Effector memory CD4-positive, alpha-beta T cell (primary cell): ENCODE data around the gene CUX1.
"Not testable (repeated sequence)": the region's sequence is repeated elsewhere in the genome, so short reads cannot be mapped to it uniquely, and the experiment has no call there.

Experiments used
- DNase-seq, 3 donors: peaks; one replicate each; pipeline ENCODE4 v3.0.0-alpha.2; 2020
- H3K27ac ChIP-seq: 2 replicates; pipeline ENCODE4 v1.7.0; 2013; ENCODE audit warnings: mild to moderate bottlenecking, low read length, moderate library complexity; ENCODE audit not compliant: insufficient read depth, poor library complexity, severe bottlenecking
- H3K27me3 ChIP-seq: replicated peaks from 2 replicates; pipeline ENCODE4 v1.7.0; 2013; ENCODE audit warnings: mild to moderate bottlenecking, low read length; ENCODE audit not compliant: insufficient read depth, control insufficient read depth, poor library complexity, severe bottlenecking
- H3K36me3 ChIP-seq: 2 replicates; pipeline ENCODE4 v1.7.0; 2013; ENCODE audit warnings: mild to moderate bottlenecking, low read length, moderate library complexity; ENCODE audit not compliant: control insufficient read depth, insufficient read depth
- H3K4me1 ChIP-seq: 2 replicates; pipeline ENCODE4 v1.7.0; 2013; ENCODE audit warnings: low read length, mild to moderate bottlenecking; ENCODE audit not compliant: control insufficient read depth, insufficient read depth, poor library complexity, severe bottlenecking
- H3K4me3 ChIP-seq: 2 replicates; pipeline ENCODE4 v1.7.0; 2013; ENCODE audit warnings: low read length, low read depth, mild to moderate bottlenecking; ENCODE audit not compliant: insufficient read depth, poor library complexity, severe bottlenecking
- H3K9me3 ChIP-seq: 2 replicates; pipeline ENCODE4 v1.7.0; 2013; ENCODE audit warnings: mild to moderate bottlenecking, low read length, moderate library complexity; ENCODE audit not compliant: control insufficient read depth

Gene CUX1

DNA sequence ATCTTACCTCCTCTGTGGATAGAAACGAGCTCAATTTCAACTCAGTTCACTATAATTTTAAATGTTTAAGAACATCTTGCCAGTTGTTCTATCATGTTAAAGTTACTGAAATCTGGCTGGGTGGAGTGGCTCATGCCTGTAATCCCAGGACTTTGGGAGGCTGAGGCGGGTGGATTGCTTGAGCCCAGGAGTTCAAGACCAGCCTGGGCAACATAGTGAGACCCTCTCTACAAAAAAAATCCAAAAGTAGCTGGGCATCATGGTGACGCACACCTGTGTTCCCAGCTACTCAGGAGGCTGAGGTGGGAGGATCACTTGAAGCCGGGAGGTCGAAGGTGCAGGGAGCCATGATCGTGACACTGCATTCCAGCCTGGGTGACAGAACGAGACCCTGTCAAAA is 20.0 kb downstream of the CUX1 start:
- not testable (repeated sequence) for H3K4me3 ChIP-seq, H3K36me3 ChIP-seq, H3K4me1 ChIP-seq, H3K9me3 ChIP-seq, H3K27ac ChIP-seq, H3K27me3 ChIP-seq, DNase-seq

- no peak overlapping the region for H3K4me3 ChIP-seq
- no peaks in the 10 kb centered on the region for H3K4me1 ChIP-seq
- H3K27ac ChIP-seq, result no peak overlapping the region
- no peak for DNase-seq
- no peaks in the 10 kb centered on the region for H3K9me3 ChIP-seq
- H3K27me3 ChIP-seq, result no peaks in the 10 kb centered on the region
- no peaks in the 10 kb centered on the region for H3K36me3 ChIP-seq
Observed at GRCh38 chr7:101838837-101839483, 21.5 kb downstream of the CUX1 start.

GRCh38 chr7:101841328-101841727 is 23.9 kb downstream of the CUX1 start:
- H3K27me3 ChIP-seq, result no peaks in the 10 kb centered on the region
- H3K4me1 ChIP-seq, result no peaks in the 10 kb centered on the region
- H3K4me3 ChIP-seq, result no peak overlapping the region
- H3K9me3 ChIP-seq, result no peaks in the 10 kb centered on the region
- no peak for DNase-seq
- H3K36me3 ChIP-seq, result no peaks in the 10 kb centered on the region
- H3K27ac ChIP-seq, result no peak overlapping the region

DNA sequence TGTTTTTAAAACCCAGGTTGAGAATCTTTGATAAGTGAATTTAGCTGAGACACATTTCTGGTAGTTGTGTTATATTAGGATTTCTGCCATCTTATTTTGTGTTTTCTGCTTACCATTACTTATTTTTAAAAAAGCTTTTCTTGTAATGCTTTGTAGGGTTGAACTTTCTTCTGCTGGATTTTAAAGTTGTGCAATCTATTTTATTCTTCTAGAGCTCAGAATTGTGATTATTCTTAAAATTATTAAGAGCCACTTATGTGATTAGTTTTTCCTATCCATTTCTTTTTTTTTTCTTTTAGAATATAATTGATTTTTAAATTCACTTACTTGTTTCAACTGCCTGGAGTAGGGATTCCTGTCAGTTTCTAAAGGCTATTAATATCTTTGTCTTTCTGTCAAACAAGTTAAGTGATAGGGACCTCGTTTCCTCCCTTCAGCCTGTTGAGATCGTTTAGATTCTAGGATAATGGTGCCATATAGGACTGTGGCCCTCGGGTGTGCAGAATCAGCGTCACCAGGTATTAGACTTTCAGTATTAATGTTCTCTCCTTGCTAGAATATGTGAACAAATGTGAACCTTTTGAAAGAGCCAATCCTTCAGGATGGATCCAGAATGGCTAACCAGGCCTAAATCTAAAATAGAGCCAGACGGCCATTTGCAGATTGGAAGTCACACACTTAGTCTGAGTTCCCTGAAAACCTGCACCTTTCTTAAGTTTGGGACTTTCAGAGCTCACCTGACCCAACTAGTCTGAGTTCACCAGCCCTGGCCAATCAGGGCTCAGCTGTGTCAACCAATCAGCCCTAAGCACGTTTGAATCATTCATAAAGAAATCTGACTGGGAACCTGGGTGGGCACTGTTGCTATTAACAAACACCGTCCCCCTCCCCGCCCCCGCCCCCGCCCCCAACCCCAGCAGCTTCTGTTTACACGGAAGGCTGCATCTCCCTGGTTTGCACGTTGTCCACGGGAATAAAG is 26.2 kb downstream of the CUX1 start:
- no peak overlapping the region for H3K4me3 ChIP-seq
- no peaks in the 10 kb centered on the region for H3K9me3 ChIP-seq
- no peak for DNase-seq
- H3K27me3 ChIP-seq, result no peaks in the 10 kb centered on the region
- H3K4me1 ChIP-seq, result peaks cover 4% of the 10 kb centered on the region
- no peak overlapping the region for H3K27ac ChIP-seq
- H3K36me3 ChIP-seq, result no peaks in the 10 kb centered on the region

DNA sequence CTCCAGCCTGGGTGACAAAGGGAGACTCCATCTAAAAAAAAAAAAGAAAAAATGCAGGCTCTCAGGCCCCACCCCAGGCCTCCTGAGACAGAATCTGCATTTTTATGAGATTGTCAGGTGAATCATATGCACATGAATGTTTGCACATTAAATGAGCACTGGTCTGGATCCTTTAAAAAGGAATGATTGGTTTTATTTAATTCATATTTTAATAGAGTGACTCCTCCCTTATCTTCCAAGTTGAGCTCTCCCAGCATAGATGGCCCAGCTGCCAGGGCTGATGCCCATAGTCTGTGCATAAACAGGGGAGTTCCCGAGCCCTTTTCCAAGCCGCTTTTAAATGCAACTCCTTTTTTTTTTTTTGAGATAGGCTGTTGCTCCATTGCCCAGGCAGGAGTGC is 28.5 kb downstream of the CUX1 start:
- H3K4me3 ChIP-seq, result no peak overlapping the region
- H3K4me1 ChIP-seq, result peaks cover 4% of the 10 kb centered on the region
- no peaks in the 10 kb centered on the region for H3K36me3 ChIP-seq
- H3K27me3 ChIP-seq, result no peaks in the 10 kb centered on the region
- DNase-seq, result no peak
- H3K9me3 ChIP-seq, result no peaks in the 10 kb centered on the region
- H3K27ac ChIP-seq, result no peak overlapping the region

DNA sequence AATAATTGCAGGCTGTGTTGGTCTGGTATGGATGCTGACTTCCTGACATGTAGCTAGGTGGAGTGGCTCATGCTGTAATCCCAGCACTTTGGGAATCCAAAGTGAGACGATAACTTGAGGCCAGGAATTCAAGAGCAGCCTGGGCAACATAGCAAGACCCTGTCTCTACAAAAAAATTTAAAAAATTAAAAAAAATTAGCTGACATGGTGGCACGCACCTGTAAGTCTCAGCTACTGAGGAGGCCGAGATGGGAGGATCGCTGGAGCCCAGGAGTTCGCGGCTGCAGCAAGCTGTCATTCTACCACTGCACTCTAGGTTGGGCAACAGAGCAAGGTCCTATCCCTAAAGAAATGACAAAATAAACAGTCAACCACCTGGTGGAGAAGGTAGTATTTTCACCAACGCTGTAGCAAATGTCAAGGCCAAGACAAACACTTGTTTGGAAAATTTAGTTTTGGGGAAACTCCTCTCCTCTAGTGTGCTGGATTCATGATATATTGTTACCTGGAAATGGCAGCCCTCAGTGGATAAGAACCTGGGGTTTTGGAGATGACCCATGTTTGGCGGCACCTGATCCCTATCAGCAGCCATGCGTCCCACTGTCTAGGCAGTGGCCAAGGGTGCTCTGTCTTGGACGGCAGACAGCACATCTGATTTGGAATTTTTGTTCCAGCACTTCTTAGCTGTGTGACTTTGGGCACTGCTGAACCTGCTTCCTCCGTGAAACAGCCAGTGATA is 29.5 kb downstream of the CUX1 start:
- Histone ChIP-seq H3K27me3 (no peaks in the 10 kb centered on the region), H3K27ac (no peak overlapping the region), H3K36me3 (no peaks in the 10 kb centered on the region), H3K4me1 (peaks cover 4% of the 10 kb centered on the region), H3K4me3 (no peak overlapping the region), H3K9me3 (no peaks in the 10 kb centered on the region)
- DNase-seq, result no peak

GRCh38 chr7:101848208-101848951 is 31.0 kb downstream of the CUX1 start:
- no peak for DNase-seq
- no peaks in the 10 kb centered on the region for H3K27me3 ChIP-seq
- H3K36me3 ChIP-seq, result no peaks in the 10 kb centered on the region
- no peak overlapping the region for H3K4me3 ChIP-seq
- no peaks in the 10 kb centered on the region for H3K9me3 ChIP-seq
- no peak overlapping the region for H3K27ac ChIP-seq
- peaks cover 4% of the 10 kb centered on the region for H3K4me1 ChIP-seq

- H3K27ac ChIP-seq, H3K4me1 ChIP-seq, H3K9me3 ChIP-seq: not testable (repeated sequence)
Observed at GRCh38 chr7:101849314-101849713, 31.9 kb downstream of the CUX1 start.

DNA sequence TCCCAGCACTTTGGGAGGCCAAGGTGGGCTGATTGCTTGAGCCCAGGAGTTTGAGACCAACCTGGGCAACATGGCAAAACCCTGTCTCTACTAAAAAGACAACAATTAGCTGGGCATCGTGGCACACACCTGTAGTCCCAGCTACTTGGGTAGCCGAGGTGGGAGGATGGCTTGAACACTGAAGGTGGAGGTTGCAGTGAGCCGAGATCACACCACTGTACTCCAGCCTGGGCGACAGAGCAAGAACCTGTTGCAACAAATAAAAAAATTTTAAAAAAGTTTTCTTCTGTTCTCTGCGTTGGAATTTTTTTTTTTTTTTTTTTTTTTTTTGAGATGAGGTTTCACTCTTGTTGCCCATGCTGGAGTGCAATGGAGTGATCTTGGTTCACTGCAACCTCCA is 34.9 kb downstream of the CUX1 start:
- not testable (repeated sequence) for H3K4me1 ChIP-seq, DNase-seq, H3K27ac ChIP-seq, H3K36me3 ChIP-seq, H3K4me3 ChIP-seq, H3K9me3 ChIP-seq, H3K27me3 ChIP-seq

More at GRCh38 chr7:101849314-101849713, 31.9 kb downstream of the CUX1 start:
- not testable (repeated sequence) for H3K4me3 ChIP-seq, H3K36me3 ChIP-seq, H3K27me3 ChIP-seq, DNase-seq
